GM19193 (cell line): ENCODE measurements around the gene ARHGEF7.

Experiments
- POLR2A ChIP-seq: IDR thresholded peaks from 4 replicates; pipeline ENCODE4 v1.6.1; 2011; ENCODE audit not compliant: insufficient read depth, insufficient read length; ENCODE audit errors: extremely low read depth

ARHGEF7 gene

DNA sequence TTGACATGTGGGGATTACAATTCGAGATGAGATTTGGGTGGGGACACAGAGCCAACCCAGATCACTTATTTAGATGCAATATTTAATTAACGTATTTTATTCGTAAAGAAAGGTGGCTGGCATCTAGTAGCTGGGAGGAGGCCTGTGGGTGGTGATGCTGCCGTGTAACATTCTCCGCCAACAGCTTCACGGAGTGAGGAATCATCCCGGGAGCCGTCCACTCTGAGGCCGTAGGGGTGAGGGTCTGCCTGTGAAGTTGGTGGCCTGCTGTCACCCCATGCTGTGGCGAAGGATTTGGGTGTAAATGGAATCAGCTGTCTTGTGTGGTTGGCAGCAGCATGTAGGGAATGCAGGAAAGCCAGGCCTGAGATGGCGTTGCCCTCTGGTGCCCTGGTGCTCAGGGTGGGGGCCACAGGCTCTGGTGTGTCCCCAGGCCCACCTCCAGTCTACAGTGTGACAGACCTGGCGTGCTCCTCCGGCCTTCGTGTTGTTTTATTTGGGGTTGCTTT is 202.0 kb downstream of the ARHGEF7 start:
- TF ChIP-seq POLR2A, result no peak

DNA sequence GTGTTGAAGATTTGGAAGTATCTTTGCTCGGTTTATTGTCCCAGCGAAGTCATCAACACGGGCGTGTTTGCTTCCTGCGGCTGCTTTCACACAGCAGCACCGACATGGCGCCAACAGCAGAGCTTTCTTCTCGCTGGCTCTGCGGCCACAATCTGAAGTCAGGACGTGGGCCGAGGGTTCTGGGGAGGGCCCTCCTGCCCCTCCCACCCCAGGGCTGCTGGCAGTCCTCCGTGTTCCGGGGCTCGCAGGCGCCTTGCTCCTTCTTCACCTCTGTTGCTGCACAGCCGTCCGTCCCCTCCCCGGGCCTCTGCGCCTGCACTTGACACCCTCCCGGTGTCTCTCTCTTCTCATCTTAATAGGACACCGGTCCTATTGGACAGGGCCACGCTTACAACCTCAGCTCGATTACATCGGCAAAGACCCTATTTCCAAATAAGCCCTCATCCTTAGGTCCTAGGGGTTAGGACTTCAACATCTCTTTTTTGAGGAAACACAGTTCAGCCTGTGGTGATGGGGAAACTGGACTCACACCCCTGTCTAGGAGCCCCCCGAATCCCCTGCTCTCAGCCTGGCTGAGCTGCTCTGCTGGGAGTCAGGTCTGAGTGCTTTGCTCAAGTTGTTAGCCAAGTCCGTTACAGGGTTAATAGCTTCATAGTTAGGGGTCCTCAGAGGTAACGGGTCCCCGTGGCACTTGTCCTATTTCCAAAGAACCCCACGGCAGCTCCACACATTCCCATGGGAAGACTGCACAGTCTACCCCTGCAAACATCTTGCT is 202.6 kb downstream of the ARHGEF7 start:
- TF ChIP-seq POLR2A, result no peak

DNA sequence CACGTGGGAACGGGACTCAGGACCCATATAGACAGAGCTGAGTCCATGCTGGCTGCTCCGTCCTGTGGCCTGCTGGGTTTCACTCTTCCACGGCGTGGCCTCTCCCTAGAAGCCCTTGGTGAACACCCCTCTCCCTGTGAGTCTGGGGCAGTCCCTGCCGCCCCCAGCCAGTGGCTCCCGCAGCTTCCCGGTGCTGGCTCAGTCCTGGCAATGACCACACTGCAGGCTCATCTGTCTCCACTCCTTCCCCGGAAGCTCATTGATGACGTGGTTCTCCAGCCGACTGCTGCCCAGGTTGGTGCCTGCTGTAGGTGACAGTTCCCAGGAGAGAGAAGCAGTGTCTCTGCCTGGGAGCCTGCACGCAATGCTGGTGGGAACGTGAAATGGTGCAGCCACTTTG is 203.3 kb downstream of the ARHGEF7 start:
- TF ChIP-seq POLR2A, result no peak

DNA sequence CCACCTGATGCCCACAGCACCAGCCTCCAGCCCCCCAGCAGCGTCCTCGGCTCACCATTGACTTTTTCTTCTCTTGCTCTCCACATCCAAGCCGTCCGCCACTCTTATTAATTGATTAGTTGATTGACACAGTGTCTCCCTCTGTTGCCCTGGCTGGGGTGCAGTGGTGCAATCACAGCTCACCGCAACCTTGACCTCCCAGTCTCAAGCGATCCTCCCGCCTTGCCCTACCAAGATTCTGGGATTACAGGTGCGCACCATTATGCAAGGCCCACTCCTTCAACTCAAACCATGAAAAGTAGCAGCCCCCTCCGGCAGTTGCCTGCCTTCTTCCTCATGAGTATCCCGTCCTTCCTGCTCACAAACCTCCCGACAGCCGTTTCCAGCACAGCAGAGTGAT is 204.4 kb downstream of the ARHGEF7 start:
- TF ChIP-seq POLR2A, result no peak

DNA sequence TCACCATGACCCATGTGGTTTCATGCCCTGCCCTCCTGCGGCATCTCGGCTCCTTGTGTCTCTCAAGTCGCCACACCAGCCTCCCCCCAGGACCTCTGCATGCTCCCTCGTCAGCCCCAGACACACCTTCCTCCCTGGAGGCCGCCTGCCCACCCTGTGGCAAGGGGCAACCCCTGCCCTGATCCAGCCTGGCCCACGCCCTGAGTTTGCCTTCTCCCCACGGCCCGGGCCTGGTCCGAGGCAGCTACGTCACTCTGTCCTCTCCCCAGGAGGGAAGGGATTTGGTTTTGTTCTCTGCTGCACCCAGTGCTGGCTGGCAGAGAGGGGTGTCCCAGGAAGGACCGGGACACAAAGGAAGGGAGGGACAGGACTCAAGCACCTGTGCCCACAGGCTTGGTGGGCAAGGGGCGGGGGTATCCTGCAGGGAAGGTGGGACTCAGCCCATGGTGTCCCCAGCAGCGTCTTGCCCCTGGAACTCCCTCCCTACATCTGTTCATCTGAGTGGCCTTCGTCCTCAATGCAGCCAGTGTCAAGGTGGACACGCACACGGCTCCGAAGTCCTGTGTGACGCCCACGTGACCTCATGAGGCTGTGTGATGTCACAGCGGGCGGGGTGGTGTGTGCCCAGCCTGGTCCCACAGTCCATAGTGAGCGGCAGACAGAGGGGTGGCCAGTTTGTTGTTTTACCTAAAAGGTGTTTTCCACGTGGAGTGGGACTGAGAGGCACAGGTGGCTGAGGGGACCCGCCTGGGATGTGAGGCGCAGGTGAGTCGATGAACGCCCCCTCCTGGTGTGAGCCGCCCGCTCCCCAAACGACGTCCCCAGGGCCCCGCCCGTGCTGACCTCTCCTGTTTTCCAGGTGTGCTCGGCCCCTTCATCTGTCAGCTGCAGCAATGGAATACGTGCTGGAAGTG is 205.1 kb downstream of the ARHGEF7 start, which contains the start of gene TEX29:
TSS of gene TEX29 (plus strand) at position 645 of the 914 bp plus-strand sequence. CDS start at position 894, 249 bp downstream.
- TF ChIP-seq POLR2A, result no peak

DNA sequence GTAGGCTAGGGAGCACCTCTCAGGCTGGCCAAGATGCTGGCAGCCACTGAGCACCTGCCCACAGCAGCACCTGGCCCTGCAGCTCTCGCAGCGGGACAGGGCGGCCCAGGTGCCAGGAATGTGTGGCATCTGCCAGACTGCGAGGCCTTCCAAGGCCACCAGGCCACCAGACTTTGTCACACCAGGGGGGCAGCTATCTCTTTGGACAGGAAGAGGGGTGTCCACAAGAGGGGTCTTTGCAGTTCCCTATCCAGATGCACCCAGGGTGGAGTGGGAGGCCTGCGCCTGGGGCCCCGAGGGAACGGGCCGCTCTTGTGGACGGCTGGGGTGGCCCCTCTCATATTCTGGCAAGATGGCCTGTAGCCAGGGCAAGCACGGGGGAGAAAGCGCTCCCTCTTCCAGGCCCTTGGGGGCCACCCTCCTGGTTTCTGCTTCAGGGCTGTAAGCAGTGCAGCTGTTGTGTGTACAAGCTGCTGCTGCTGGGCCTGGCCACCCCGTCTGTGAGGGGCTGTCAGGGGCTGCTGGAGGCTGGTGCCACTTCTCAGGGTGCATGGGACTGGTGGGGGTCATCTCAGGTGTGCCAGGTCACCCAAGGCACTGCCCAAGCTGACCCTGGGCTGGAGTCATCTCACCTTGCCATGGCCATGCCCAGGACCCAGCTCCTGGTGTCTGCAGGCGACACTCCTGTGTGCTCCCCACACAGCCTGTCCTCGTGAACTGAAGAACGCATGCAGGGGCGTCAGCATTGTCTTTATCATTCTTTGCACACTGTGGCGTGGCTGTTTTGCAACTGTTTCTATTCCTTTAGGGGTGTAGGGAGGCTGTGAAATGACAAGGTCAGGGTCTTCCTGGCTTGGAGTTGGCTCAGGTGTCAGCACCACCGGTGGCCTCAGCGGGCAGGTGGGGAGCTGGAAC is 207.1 kb downstream of the ARHGEF7 start:
- TF ChIP-seq POLR2A, result no peak

DNA sequence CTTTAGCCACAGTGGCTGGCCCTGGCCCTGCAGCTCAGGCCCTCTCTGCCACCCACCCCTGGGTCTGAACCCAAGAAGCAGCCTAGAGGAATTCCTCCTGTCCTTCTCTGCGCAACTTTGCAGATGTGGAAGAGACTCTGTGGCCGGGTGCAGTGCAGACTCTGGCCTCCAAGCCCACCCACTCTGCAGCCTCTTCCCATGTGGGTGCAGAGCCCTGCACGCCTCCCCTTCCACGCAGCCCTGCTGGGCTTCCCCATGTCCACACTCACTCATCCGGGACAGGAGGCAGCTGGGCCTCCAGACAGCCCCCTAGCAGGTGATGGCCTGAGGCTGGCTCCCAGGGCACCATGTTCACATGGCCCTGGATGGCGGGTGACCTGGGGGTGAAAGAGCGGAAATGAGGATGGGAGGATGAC is 207.8 kb downstream of the ARHGEF7 start:
- TF ChIP-seq POLR2A, result no peak

DNA sequence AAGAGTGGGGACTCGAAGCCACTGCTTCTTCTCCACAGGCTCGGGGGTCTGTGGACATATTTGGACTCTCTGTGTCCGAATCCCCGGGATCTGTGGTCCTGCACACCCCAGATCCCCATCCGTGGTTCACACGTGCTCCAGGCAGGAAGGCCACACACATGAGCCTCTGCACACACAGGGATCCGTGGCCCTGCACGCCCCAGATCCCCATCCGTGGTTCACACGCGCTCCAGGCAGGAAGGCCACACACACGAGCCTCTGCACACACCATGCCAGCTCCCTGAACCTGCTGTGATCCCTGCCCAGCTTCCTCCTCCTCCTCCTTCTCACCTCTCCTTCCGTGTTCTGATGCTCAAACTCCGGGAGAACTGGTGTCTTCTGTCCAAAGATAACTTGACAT is 208.4 kb downstream of the ARHGEF7 start:
- TF ChIP-seq POLR2A, result no peak

DNA sequence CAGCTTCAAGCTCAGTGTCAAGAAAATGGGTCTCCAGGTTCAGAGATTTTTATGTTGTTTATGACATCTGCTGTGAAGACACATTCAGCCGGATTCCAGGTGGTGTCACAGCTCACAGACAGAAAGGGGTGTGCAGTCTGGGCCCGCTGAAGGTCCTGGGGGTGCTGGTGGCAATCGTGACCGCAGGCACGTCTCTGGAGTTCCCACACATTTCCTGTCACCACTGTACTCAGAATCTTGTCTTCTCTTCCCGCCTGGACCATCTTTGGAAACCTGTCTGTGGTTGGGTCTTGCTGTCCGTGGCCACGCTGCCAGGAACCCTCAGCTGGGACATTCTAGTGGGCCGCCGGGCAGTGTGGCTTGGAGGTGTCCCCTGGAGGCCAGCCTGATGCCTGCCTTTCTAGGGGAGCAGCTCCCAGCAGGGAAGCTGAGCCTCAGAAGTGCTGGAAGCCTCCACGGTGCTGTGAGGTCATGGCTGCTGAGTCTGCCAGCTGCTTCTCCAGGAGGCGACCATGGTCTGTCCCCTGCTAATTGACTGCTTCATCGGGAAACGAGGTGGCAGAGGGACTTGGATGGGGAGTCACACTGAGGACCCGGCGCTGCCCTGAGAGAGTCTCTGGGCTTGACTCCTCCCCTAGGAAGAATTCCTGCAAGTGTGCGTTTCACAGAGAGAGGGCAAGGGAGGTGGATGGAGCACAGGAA is 209.0 kb downstream of the ARHGEF7 start:
- no peak for TF ChIP-seq POLR2A

DNA sequence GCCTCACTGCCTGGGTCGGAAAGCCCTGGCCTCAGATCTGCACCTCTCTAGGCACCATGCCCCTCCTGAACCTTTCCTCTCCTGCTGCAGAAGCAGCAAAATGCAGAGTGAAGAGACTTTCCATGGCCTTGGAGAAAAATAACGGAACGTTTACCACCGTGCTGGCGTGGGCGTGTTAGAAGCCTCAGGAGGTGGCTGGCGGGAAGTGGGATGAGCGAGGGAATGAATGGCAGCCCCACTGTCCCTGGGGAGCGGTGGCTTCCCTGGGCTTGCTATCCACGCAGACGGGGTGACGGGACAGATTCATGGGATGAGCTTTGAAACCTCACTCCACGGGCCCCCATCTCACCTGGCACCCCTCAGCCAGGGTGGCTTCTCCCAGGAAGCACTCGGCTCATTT is 209.6 kb downstream of the ARHGEF7 start:
- no peak for TF ChIP-seq POLR2A

DNA sequence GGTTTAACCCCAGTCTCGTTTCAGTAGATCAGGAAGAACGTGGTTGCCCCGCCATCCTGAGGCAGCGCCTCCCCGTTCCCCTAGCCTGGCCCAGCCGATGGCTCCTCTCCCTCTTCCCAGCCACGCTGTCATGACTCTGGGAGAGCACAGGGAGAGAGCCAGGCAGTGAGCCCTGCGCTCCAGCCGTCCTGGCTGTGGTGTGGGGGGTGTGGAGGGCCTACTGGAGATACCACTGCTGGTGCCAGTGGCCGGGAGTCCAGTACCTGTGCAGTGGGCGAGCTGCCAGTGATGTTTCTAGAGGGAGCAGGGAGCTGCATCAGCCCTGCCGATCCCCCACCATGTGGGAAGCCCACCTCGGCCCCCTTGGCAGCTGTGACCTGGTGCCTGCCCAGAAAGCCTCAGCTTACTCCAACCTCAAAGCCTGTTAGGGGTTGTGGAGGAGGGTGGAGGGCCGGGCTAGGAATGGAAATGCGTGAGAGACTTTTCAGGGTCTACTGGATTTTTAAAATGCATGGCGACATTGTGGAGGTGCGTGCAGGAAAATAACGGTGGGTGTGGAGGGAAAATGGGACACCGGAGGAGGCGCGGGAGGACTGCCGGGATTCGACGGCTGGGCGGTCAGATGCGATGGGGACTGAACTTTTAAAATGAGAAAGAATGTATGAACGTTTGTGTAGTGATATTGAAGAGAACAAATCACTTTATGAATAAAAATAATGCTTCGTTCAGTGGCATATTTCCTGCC is 210.2 kb downstream of the ARHGEF7 start:
- no peak for TF ChIP-seq POLR2A

DNA sequence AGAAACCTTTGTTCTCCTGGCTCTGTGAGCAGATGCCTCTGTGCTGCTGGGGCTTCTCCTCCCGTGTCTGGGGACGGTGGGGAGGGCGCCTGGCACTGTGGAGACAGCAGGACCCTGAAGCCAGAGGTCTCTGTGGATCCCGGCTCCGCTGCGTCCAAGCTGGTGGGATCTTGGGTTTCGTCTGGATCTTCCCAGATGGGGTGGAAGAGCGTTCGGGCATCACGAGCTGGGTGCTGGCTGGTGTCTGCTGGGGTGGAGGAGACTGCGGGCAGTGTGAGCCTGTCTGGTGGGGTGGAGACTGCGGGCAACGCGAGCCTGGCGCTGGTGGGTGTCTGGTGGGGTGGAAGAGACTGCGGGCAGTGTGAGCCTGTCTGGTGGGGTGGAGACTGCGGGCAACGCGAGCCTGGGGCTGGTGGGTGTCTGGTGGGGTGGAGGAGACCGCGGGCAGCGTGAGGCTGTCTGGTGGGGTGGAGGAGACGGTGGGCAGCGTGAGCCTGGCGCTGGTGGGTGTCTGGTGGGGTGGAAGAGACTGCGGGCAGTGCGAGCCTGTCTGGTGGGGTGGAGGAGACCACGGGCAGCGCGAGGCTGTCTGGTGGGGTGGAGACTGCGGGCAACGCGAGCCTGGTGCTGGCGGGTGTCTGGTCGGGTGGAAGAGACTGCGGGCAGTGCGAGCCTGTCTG is 211.0 kb downstream of the ARHGEF7 start:
- TF ChIP-seq POLR2A, result no peak

DNA sequence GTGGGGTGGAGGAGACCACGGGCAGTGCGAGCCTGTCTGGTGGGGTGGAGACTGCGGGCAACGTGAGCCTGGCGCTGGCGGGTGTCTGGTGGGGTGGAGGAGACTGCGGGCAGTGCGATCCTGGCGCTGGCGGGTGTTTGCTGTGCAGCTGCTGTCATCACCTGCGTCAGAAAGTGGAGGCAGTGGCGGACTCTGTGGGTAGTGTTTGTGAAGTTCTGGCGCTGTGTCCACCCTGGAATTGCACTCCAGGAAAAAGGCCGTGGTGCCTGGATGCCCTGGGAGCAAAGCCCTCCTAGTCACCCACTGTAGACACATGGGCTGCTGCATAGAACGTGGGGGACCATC is 211.5 kb downstream of the ARHGEF7 start:
- TF ChIP-seq POLR2A, result no peak
